ENCODE measurements around the gene CEP97.
A peak's percentile ranks its signal among the peaks of the same experiment; 100 is the strongest.
"Not testable (repeated sequence)": the region's sequence is repeated elsewhere in the genome, so short reads cannot be mapped to it uniquely, and the experiment has no call there.

The CEP97 gene

DNA sequence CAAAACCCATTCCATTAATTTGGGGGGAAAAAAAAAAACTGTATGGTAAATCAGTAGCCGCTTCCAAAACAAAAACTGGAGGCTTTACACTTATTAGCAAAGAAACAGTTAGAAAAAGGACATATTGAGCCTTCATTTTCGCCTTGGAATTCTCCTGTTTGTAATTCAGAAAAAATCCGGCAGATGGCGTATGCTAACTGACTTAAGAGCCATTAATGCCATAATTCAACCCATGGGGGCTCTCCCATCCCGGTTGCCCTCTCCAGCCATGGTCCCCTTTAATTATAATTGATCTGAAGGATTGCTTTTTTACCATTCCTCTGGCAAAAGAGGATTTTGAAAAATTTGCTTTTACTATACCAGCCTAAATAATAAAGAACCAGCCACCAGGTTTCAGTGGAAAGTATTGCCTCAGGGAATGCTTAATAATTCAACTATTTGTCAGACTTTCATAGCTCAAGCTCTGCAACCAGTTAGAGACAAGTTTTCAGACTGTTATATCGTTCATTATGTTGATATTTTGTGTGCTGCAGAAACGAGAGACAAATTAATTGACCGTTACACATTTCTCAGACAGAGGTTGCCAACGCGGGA lies 28.5 kb upstream of the CEP97 start:
- H3K9ac ChIP-seq (ENCODE audit: insufficient read length) = no peak overlapping the region
- H3K27ac ChIP-seq = peak overlapping the region; percentile 62
- DNase-seq (ENCODE audit: low read depth, low spot score) = no peak
- peak overlapping the region; percentile 54 for H3K4me3 ChIP-seq
- TF ChIP-seq FOXP2 (optimal IDR thresholded peaks at IDR 0.05; ENCODE audit: control extremely low read depth, extremely low read length, insufficient read depth) = no peak
- no peak for TF ChIP-seq POLR2AphosphoS5 (IDR thresholded peaks at IDR 0.05; ENCODE audit: borderline replicate concordance, low read depth, low read length)
- TF ChIP-seq EZH2 (IDR thresholded peaks at IDR 0.05) = no peak
- H3K9me3 ChIP-seq (ENCODE audit: low read depth, low read length) = no peaks in the 10 kb centered on the region
- no peaks in the 10 kb centered on the region for H3K36me3 ChIP-seq (ENCODE audit: insufficient read depth, low read length)

DNA sequence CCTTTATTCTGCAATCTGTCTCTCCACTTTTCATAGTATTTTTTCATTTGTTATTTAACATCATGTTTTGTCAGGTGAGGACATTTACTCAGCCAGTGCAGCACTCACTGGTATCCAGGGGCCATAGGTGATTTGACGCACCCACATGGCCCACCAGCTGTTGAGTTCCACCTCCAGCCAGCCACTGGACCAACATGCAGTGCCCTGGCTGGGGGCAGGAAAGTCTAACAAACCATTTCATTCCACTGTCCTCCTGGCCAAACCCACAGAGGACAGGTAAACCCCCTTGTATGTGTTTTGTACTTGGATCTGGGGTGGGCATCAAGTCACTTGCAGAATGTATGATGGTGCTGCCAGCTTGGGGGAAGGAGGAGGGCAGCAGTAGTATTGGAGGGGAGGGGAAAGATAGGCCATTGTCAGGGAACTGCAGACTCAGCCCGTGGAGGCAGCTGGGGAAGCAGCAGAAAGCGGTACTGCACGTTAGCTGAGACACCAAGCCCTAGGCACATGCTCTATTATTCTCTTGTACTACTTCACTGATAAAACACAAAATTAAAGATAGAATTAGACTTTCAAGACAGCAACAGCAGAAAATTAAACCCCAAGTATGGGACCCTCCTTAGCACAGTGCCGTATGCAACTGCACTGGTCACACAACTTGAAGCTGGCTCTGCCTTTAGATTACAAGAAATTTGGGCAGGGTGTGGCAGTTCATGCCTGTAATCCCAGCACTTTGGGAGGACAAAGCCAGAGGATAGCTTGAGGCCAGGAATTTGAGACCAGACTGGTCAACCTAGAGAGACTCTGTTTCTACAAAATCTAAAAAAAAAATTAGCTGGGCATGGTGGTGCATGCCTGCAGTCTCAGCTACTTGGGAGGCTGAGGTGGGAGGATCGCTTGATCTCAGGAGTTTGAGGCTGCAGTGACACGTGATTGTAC lies 22.4 kb upstream of the CEP97 start:
- no peak overlapping the region for H3K4me3 ChIP-seq
- H3K27ac ChIP-seq = no peak overlapping the region
- no peaks in the 10 kb centered on the region for H3K9me3 ChIP-seq (ENCODE audit: low read depth, low read length)
- DNase-seq (ENCODE audit: low read depth, low spot score) = no peak
- no peaks in the 10 kb centered on the region for H3K36me3 ChIP-seq (ENCODE audit: insufficient read depth, low read length)
- no peak for TF ChIP-seq FOXP2 (optimal IDR thresholded peaks at IDR 0.05; ENCODE audit: control extremely low read depth, extremely low read length, insufficient read depth)
- no peak overlapping the region for H3K9ac ChIP-seq (ENCODE audit: insufficient read length)

DNA sequence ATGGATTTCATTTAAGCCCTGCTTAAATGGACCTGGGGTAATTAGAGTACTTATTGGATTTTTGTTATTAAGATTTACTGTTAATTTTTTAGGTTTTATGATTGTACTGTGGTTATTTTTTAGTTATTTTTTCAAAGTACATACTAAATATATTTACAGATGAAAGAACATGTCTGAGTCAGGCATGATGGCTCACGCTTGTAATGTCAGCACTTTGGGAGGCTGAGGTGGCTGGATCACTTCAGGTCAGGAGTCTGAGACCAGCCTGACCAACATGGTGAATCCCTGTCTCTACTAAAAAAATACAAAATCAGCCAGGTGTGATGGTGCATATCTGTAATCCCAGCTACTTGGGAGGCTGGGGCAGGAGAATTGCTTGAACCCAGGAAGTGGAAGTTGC lies 21.7 kb upstream of the CEP97 start:
- no peak for DNase-seq (ENCODE audit: low read depth, low spot score)
- Histone ChIP-seq H3K4me3 (no peak overlapping the region), H3K9ac (ENCODE audit: insufficient read length) (no peak overlapping the region), H3K36me3 (ENCODE audit: insufficient read depth, low read length) (no peaks in the 10 kb centered on the region), H3K9me3 (ENCODE audit: low read depth, low read length) (no peaks in the 10 kb centered on the region), H3K27ac (no peak overlapping the region)
- TF ChIP-seq FOXP2 (optimal IDR thresholded peaks at IDR 0.05; ENCODE audit: control extremely low read depth, extremely low read length, insufficient read depth) = no peak
- TF ChIP-seq POLR2AphosphoS5 (IDR thresholded peaks at IDR 0.05; ENCODE audit: borderline replicate concordance, low read depth, low read length) = no peak
- TF ChIP-seq EZH2 (IDR thresholded peaks at IDR 0.05) = no peak

DNA sequence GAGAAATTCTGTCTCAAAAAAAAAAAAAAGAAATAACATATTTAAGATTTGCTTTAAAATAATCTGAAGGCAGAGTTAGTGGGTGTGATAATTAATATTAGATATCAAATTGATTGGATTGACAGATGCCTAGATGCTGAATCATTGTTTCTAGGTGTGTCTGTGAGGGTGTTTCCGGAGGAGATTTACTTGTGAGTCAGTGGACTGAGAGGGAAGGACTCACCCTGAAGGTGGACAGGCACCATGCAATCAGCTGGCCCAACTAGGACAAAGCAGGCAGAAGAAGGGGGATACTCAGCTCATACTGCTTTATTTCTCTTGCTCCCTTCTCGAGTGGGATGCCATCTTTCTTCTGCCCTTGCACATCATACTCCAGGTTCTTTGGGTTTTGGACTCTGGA lies 21.2 kb upstream of the CEP97 start:
- Histone ChIP-seq H3K9me3 (ENCODE audit: low read depth, low read length) (no peaks in the 10 kb centered on the region), H3K27ac (no peak overlapping the region), H3K36me3 (ENCODE audit: insufficient read depth, low read length) (no peaks in the 10 kb centered on the region), H3K4me3 (no peak overlapping the region), H3K9ac (ENCODE audit: insufficient read length) (no peak overlapping the region)
- no peak for DNase-seq (ENCODE audit: low read depth, low spot score)
- no peak for TF ChIP-seq EZH2 (IDR thresholded peaks at IDR 0.05)
- no peak for TF ChIP-seq POLR2AphosphoS5 (IDR thresholded peaks at IDR 0.05; ENCODE audit: borderline replicate concordance, low read depth, low read length)
- no peak for TF ChIP-seq FOXP2 (optimal IDR thresholded peaks at IDR 0.05; ENCODE audit: control extremely low read depth, extremely low read length, insufficient read depth)

DNA sequence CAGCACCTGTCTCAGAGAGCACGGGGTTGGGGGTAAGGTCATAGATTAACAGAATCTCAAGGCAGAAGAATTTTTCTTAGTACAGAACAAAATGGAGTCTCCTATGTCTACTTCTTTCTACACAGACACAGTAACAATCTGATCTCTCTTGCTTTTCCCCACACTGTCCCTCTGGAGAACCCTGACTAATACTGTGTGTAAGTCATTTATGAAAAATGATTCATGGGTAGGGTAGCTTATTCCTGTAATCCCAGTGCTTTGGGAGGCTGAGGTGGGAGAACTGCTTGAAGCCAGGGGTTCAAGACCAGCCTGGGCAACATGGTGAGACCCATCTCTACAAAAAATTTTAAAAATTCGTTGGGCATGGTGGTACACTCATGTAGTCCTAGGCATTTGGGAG lies 19.8 kb upstream of the CEP97 start:
- H3K9me3 ChIP-seq (ENCODE audit: low read depth, low read length); H3K27ac ChIP-seq; DNase-seq (ENCODE audit: low read depth, low spot score); H3K4me3 ChIP-seq; H3K36me3 ChIP-seq (ENCODE audit: insufficient read depth, low read length); H3K9ac ChIP-seq (ENCODE audit: insufficient read length): not testable (repeated sequence)

DNA sequence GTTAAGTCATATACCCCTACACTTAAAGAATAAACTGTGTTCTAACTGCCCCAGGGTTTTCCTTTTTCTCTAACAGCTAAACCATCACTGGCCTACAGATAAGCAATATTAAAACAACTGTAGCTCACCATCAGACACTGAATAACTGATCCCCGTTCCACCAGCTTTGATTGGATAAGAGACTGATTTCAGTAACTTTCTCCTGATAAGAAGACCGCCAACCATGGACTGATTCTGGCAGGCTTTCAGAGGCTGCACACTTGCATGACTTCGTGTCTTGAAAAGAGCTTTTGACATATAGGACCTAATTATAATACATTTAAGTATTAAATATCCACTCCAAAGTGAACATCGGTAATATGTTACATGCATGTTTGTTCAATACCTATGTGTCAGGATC lies 15.3 kb upstream of the CEP97 start:
- DNase-seq (ENCODE audit: low read depth, low spot score) = no peak
- H3K4me3 ChIP-seq = no peak overlapping the region
- H3K9ac ChIP-seq (ENCODE audit: insufficient read length) = no peak overlapping the region
- TF ChIP-seq FOXP2 (optimal IDR thresholded peaks at IDR 0.05; ENCODE audit: control extremely low read depth, extremely low read length, insufficient read depth) (no peak), POLR2AphosphoS5 (IDR thresholded peaks at IDR 0.05; ENCODE audit: borderline replicate concordance, low read depth, low read length) (no peak), EZH2 (IDR thresholded peaks at IDR 0.05) (no peak)
- no peak overlapping the region for H3K27ac ChIP-seq
- H3K36me3 ChIP-seq (ENCODE audit: insufficient read depth, low read length) = no peaks in the 10 kb centered on the region
- H3K9me3 ChIP-seq (ENCODE audit: low read depth, low read length) = no peaks in the 10 kb centered on the region

DNA sequence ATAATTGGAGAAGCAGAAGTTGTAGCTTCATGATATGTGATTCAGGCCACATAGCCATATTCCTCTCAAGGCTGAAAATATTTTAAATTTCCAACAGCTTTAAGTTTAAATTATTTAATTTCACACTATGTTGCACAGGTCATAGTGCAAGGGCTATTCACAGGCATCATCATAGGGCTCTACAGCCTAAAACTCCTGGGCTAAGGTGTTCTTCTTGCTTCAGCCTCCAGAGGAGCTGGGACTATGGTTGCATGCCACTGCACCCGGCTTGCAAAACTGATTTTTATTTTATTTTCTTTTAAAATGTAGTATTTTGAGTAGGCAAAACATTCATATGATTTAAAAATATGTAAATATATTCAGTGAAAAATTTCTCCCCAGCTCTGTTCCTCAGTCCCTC lies 6.0 kb upstream of the CEP97 start:
- H3K27ac ChIP-seq = no peak overlapping the region
- no peak overlapping the region for H3K4me3 ChIP-seq
- DNase-seq (ENCODE audit: low read depth, low spot score) = no peak
- TF ChIP-seq POLR2AphosphoS5 (IDR thresholded peaks at IDR 0.05; ENCODE audit: borderline replicate concordance, low read depth, low read length) (no peak), EZH2 (IDR thresholded peaks at IDR 0.05) (no peak), FOXP2 (optimal IDR thresholded peaks at IDR 0.05; ENCODE audit: control extremely low read depth, extremely low read length, insufficient read depth) (no peak)
- H3K9me3 ChIP-seq (ENCODE audit: low read depth, low read length) = no peaks in the 10 kb centered on the region
- H3K36me3 ChIP-seq (ENCODE audit: insufficient read depth, low read length) = no peaks in the 10 kb centered on the region
- no peak overlapping the region for H3K9ac ChIP-seq (ENCODE audit: insufficient read length)

DNA sequence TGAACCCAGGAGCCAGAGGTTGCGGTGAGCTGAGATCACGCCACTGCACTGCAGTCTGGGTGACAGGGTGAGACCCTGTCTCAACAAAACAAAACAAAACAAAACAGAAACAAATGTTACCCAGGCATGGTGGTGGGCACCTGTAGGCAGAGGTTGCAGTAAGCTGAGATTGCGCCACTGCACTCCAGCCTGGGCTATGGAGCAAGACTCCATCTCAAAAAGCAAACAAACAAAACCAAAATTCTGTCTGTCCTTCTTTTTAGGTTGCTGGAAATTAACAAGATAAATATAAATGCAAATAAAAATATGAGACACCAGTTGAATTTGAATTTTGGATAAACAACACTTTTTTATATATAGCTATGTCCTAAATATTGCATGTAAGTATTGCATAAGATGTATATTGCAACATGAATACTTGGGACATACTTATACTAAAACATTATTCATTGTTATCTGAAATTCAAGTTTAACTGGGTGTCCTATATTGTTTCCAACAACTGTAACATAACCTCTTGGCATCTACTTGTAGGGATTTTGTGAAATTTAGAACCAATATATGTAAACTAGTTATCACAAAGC lies 4.7 kb upstream of the CEP97 start:
- Histone ChIP-seq H3K36me3 (ENCODE audit: insufficient read depth, low read length) (no peaks in the 10 kb centered on the region), H3K4me3 (no peak overlapping the region), H3K27ac (no peak overlapping the region), H3K9me3 (ENCODE audit: low read depth, low read length) (no peaks in the 10 kb centered on the region), H3K9ac (ENCODE audit: insufficient read length) (no peak overlapping the region)
- TF ChIP-seq EZH2 (IDR thresholded peaks at IDR 0.05) (no peak), POLR2AphosphoS5 (IDR thresholded peaks at IDR 0.05; ENCODE audit: borderline replicate concordance, low read depth, low read length) (no peak), FOXP2 (optimal IDR thresholded peaks at IDR 0.05; ENCODE audit: control extremely low read depth, extremely low read length, insufficient read depth) (no peak)
- no peak for DNase-seq (ENCODE audit: low read depth, low spot score)

Data from SK-N-MC (cell line).